Osteoblast (primary cell): ENCODE data around the gene IL17C. TPM values are rescaled to one million over a fixed set of nuclear protein-coding genes. Genes with fewer than 3 reads are reported as not detected.

Experiments
- DNase-seq: peaks from one replicate; pipeline ENCODE4 v3.0.0; 2011; ENCODE audit warnings: low spot score, mixed read lengths; ENCODE audit not compliant: insufficient read length; ENCODE audit errors: missing footprints
- H2AFZ ChIP-seq: 2 replicates; pipeline ENCODE4 v1.6.0; 2011; ENCODE audit warnings: mild to moderate bottlenecking, low read length
- H3K27ac ChIP-seq: 2 replicates; pipeline ENCODE4 v1.5.1; 2011; ENCODE audit warnings: mild to moderate bottlenecking, low read depth, low read length, moderate library complexity
- H3K27me3 ChIP-seq: 2 replicates; pipeline ENCODE4 v1.6.0; 2012; ENCODE audit warnings: mild to moderate bottlenecking, control low read depth, inconsistent platforms, low read length, moderate library complexity; ENCODE audit not compliant: insufficient read depth
- H3K36me3 ChIP-seq: 2 replicates; pipeline ENCODE4 v1.5.1; 2011; ENCODE audit warnings: mild to moderate bottlenecking, low read length, control low read depth, moderate library complexity; ENCODE audit not compliant: insufficient read depth
- H3K4me1 ChIP-seq: 2 replicates; pipeline ENCODE4 v1.5.1; 2011; ENCODE audit warnings: mild to moderate bottlenecking, low read length, control low read depth, moderate library complexity; ENCODE audit not compliant: insufficient read depth
- H3K4me2 ChIP-seq: 2 replicates; pipeline ENCODE4 v1.6.0; 2011; ENCODE audit warnings: mild to moderate bottlenecking, low read length; ENCODE audit not compliant: insufficient read depth
- H3K4me3 ChIP-seq: fragments of 200-600 bp; sonication (generic); 3 replicates; pipeline ENCODE4 v1.5.1; 2012; ENCODE audit warnings: mild to moderate bottlenecking, low read length, inconsistent platforms; ENCODE audit not compliant: insufficient read depth
- H3K79me2 ChIP-seq: 2 replicates; pipeline ENCODE4 v1.6.0; 2012; ENCODE audit warnings: mild to moderate bottlenecking, low read length, control low read depth, inconsistent platforms; ENCODE audit not compliant: insufficient read depth
- H3K9me3 ChIP-seq: 2 replicates; pipeline ENCODE4 v1.5.1; 2011; ENCODE audit warnings: low read depth, low read length, control low read depth
- H4K20me1 ChIP-seq: 2 replicates; pipeline ENCODE4 v1.6.0; 2012; ENCODE audit warnings: mild to moderate bottlenecking, low read length, control low read depth; ENCODE audit not compliant: insufficient read depth
- CTCF ChIP-seq: IDR thresholded peaks from 2 replicates; pipeline ENCODE4 v1.5.1; 2011; ENCODE audit warnings: mild to moderate bottlenecking, low read depth, low read length, moderate library complexity; ENCODE audit errors: extremely low read depth
- total RNA-seq: library from RNA; depleted of rRNA; stranded (reverse); fragments of >200 nt; gene quantifications from 2 replicates; pipeline ENCODE4 v1.2.3, GENCODE V29; 2012

Gene IL17C
- total RNA-seq, 1 donor = under 0.01 TPM

- H3K9me3 ChIP-seq = no peaks in the 10 kb centered on the region
- H3K36me3 ChIP-seq = peaks cover 33% of the 10 kb centered on the region
- no peak overlapping the region for H3K4me2 ChIP-seq
- no peaks in the 10 kb centered on the region for H3K79me2 ChIP-seq
- peaks cover 1% of the 10 kb centered on the region for H3K4me1 ChIP-seq
- H3K27ac ChIP-seq = no peak overlapping the region
- no peaks in the 10 kb centered on the region for H3K27me3 ChIP-seq
- H4K20me1 ChIP-seq = peaks cover 3% of the 10 kb centered on the region
- H2AFZ ChIP-seq = no peak overlapping the region
- no peak overlapping the region for H3K4me3 ChIP-seq
- TF ChIP-seq CTCF = no peak
- DNase-seq = no peak
Observed at GRCh38 chr16:88629835-88630234, 8.5 kb upstream of the IL17C start.

- no peak for TF ChIP-seq CTCF
- peaks cover 8% of the 10 kb centered on the region for H4K20me1 ChIP-seq
- H3K4me2 ChIP-seq = no peak overlapping the region
- peaks cover 27% of the 10 kb centered on the region for H3K36me3 ChIP-seq
- DNase-seq = no peak
- H2AFZ ChIP-seq = no peak overlapping the region
- H3K27ac ChIP-seq = no peak overlapping the region
- peaks cover 6% of the 10 kb centered on the region for H3K4me1 ChIP-seq
- no peaks in the 10 kb centered on the region for H3K27me3 ChIP-seq
- no peaks in the 10 kb centered on the region for H3K79me2 ChIP-seq
- H3K4me3 ChIP-seq = no peak overlapping the region
- no peaks in the 10 kb centered on the region for H3K9me3 ChIP-seq
Observed at GRCh38 chr16:88630433-88630832, 7.9 kb upstream of the IL17C start.

GRCh38 chr16:88630941-88631340 is 7.4 kb upstream of the IL17C start:
- Histone ChIP-seq H3K27me3 (no peaks in the 10 kb centered on the region), H3K4me2 (no peak overlapping the region), H2AFZ (no peak overlapping the region), H3K4me3 (no peak overlapping the region), H3K9me3 (no peaks in the 10 kb centered on the region), H3K79me2 (no peaks in the 10 kb centered on the region), H3K36me3 (peaks cover 25% of the 10 kb centered on the region), H4K20me1 (peaks cover 8% of the 10 kb centered on the region), H3K4me1 (peaks cover 6% of the 10 kb centered on the region), H3K27ac (no peak overlapping the region)
- TF ChIP-seq CTCF = no peak
- DNase-seq = no peak

GRCh38 chr16:88631384-88631783 is 7.0 kb upstream of the IL17C start:
- no peaks in the 10 kb centered on the region for H3K79me2 ChIP-seq
- peaks cover 6% of the 10 kb centered on the region for H3K4me1 ChIP-seq
- no peak overlapping the region for H2AFZ ChIP-seq
- no peak overlapping the region for H3K4me3 ChIP-seq
- H3K36me3 ChIP-seq = peaks cover 25% of the 10 kb centered on the region
- H4K20me1 ChIP-seq = peaks cover 10% of the 10 kb centered on the region
- no peak for TF ChIP-seq CTCF
- no peaks in the 10 kb centered on the region for H3K27me3 ChIP-seq
- no peaks in the 10 kb centered on the region for H3K9me3 ChIP-seq
- DNase-seq = no peak
- H3K4me2 ChIP-seq = no peak overlapping the region
- H3K27ac ChIP-seq = no peak overlapping the region
